AG10803 (cell line): ENCODE data around the gene CUL4A.

Experiments used
- DNase-seq: peaks from one replicate; pipeline ENCODE4 v3.0.0; 2010; ENCODE audit warnings: low read depth
- H3K4me3 ChIP-seq: 2 replicates; pipeline ENCODE4 v1.5.1; 2011; ENCODE audit warnings: mild to moderate bottlenecking, low read length, control low read depth
- CTCF ChIP-seq: conservative IDR thresholded peaks from 2 replicates; pipeline ENCODE4 v1.5.1; 2011; ENCODE audit warnings: mild to moderate bottlenecking, low read length, control low read depth, inconsistent platforms

CUL4A gene

GRCh38 chr13:113219256-113219940, 10.0 kb downstream of the CUL4A start:
- no peak for DNase-seq
- no peak overlapping the region for H3K4me3 ChIP-seq
- no peak for TF ChIP-seq CTCF

GRCh38 chr13:113220141-113220598, 10.8 kb downstream of the CUL4A start:
- DNase-seq, result no peak
- H3K4me3 ChIP-seq, result no peak overlapping the region
- TF ChIP-seq CTCF, result no peak

DNA sequence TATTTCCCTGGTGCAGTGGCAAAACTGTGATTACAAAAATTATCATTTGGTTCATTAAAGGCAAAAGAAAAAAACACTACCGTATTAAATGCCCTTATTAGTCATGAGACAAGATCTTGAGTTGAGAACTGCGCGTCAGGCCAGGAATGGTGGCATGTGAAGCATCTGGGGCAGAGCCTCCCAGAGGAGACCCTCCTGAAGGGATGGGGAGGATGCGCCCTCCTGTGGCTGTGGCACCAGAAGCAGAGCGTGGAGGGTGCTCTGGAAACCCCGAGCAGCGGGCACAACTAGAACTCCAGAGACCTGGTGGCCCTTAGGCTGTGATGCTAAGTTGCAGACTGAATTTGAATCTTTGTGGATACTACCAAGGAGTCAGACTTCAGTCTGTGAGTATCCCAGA, 11.5 kb downstream of the CUL4A start:
- no peak overlapping the region for H3K4me3 ChIP-seq
- peak; percentile 44 for DNase-seq
- TF ChIP-seq CTCF, result peak; percentile 49

GRCh38 chr13:113223070-113223469, 13.7 kb downstream of the CUL4A start:
- no peak for DNase-seq
- TF ChIP-seq CTCF, result no peak
- H3K4me3 ChIP-seq, result no peak overlapping the region

- no peak for DNase-seq
- TF ChIP-seq CTCF, result no peak
- no peak overlapping the region for H3K4me3 ChIP-seq
Observed at GRCh38 chr13:113224486-113224885, 15.1 kb downstream of the CUL4A start.

GRCh38 chr13:113225515-113225914, 16.1 kb downstream of the CUL4A start:
- TF ChIP-seq CTCF, result no peak
- H3K4me3 ChIP-seq, result no peak overlapping the region
- no peak for DNase-seq

- no peak for TF ChIP-seq CTCF
- DNase-seq, result no peak
- H3K4me3 ChIP-seq, result no peak overlapping the region
Observed at GRCh38 chr13:113226873-113227450, 17.5 kb downstream of the CUL4A start.
